ENCODE measurements around the gene HIVEP3. TPM values are rescaled to one million over a fixed set of nuclear protein-coding genes. Genes with fewer than 3 reads are reported as not detected.

Gene HIVEP3
- polyA plus RNA-seq, 1 of the 3 experiments (the other 2 are of a cell fraction) = 6.4 TPM

- Histone ChIP-seq H3K27me3 (ENCODE audit: insufficient read depth) (no peaks in the 10 kb centered on the region), H3K4me1 (ENCODE audit: control insufficient read depth in 1 of 2, insufficient read depth in 2 of 2, low read depth in 1 of 2, low read length in 1 of 2) (peaks cover 0 to 40% of the 10 kb centered on the region in 2 experiments; a peak in 2 of 4 replicates), H3K9me2 (no peaks in the 10 kb centered on the region), H3K4me2 (no peak overlapping the region), H2AFZ (ENCODE audit: low read depth) (no peak overlapping the region), H3K4me3 (ENCODE audit: low read depth in 2 of 2, low read length in 1 of 2) (no peak overlapping the region), H3K79me2 (ENCODE audit: insufficient read depth) (no peaks in the 10 kb centered on the region), H3F3A (replicated peaks; ENCODE audit: insufficient read depth) (no peaks in the 10 kb centered on the region), H3K9me3 (no peaks in the 10 kb centered on the region), H3K36me3 (replicated peaks in 1 of 2; ENCODE audit: control insufficient read depth in 1 of 2, insufficient read depth in 2 of 2, low read length in 1 of 2) (no peaks in the 10 kb centered on the region), H4K20me1 (ENCODE audit: insufficient read depth) (no peaks in the 10 kb centered on the region), H3K9ac (no peak overlapping the region), H3K27ac (ENCODE audit: low read depth in 2 of 2, low read length in 1 of 2) (no peak overlapping the region)
- WGBS (ENCODE audit: low lambda C conversion rate) = 85% methylated on average over 6 of the region's 6 CpGs
- ChIA-PET CTCF (interaction anchor here (1.3 to 4.3 kb wide), 5 partner anchors 33 to 101 kb away, joined by 3 to 18 read pairs (median 5); no protein-coding TSS in a partner anchor), POLR2A (no interaction called here)
- TF ChIP-seq IRF3 (IDR thresholded peaks at IDR 0.05; ENCODE audit: low read depth, low read length) (no peak), TCF12 (IDR thresholded peaks at IDR 0.05) (no peak), REST (IDR thresholded peaks at IDR 0.05; ENCODE audit: low read depth, low read length) (no peak), TAF1 (IDR thresholded peaks at IDR 0.05; ENCODE audit: borderline replicate concordance, low read depth, low read length) (no peak)
- no peak for DNase-seq
These were observed 306.7 kb downstream of the HIVEP3 start for GRCh38 chr1:41611932-41612450.

- 88% methylated on average over 17 of the region's 17 CpGs for WGBS (ENCODE audit: low lambda C conversion rate)
- H3K9me2 ChIP-seq = no peaks in the 10 kb centered on the region
- H3K4me3 ChIP-seq (ENCODE audit: low read depth in 2 of 2, low read length in 1 of 2) = no peak overlapping the region
- no peaks in the 10 kb centered on the region for H3F3A ChIP-seq (replicated peaks; ENCODE audit: insufficient read depth)
- no peak overlapping the region for H3K9ac ChIP-seq
- no peak overlapping the region for H3K4me2 ChIP-seq
- H3K27ac ChIP-seq (ENCODE audit: low read depth in 2 of 2, low read length in 1 of 2) = no peak overlapping the region
- no peak for DNase-seq
- H3K9me3 ChIP-seq = no peaks in the 10 kb centered on the region
- H2AFZ ChIP-seq (ENCODE audit: low read depth) = no peak overlapping the region
- H3K79me2 ChIP-seq (ENCODE audit: insufficient read depth) = no peaks in the 10 kb centered on the region
- H3K36me3 ChIP-seq (replicated peaks in 1 of 2; ENCODE audit: control insufficient read depth in 1 of 2, insufficient read depth in 2 of 2, low read length in 1 of 2) = no peaks in the 10 kb centered on the region
- no peaks in the 10 kb centered on the region for H4K20me1 ChIP-seq (ENCODE audit: insufficient read depth)
- ChIA-PET POLR2A (no interaction called here), CTCF (interaction anchor here (0.9 to 4.3 kb wide), 10 partner anchors 8 to 102 kb away, joined by 3 to 18 read pairs (median 4); no protein-coding TSS in a partner anchor)
- TF ChIP-seq RFX5 (IDR thresholded peaks at IDR 0.05; ENCODE audit: low read length) (no peak), FOSL2 (IDR thresholded peaks at IDR 0.05; ENCODE audit: borderline replicate concordance, low read depth) (no peak), EZH2phosphoT487 (IDR thresholded peaks at IDR 0.05; ENCODE audit: borderline replicate concordance, low read depth) (no peak), POLR2AphosphoS5 (IDR thresholded peaks at IDR 0.05; ENCODE audit: low read depth, low read length) (no peak), FOXJ3 (CRISPR knock-in tag; IDR thresholded peaks at IDR 0.05) (no peak), ZBTB33 (IDR thresholded peaks at IDR 0.05; ENCODE audit: borderline replicate concordance, low read depth) (no peak), MXI1 (IDR thresholded peaks at IDR 0.05; ENCODE audit: low read depth, low read length) (no peak)
- TF ChIP-seq, protein P1, sequence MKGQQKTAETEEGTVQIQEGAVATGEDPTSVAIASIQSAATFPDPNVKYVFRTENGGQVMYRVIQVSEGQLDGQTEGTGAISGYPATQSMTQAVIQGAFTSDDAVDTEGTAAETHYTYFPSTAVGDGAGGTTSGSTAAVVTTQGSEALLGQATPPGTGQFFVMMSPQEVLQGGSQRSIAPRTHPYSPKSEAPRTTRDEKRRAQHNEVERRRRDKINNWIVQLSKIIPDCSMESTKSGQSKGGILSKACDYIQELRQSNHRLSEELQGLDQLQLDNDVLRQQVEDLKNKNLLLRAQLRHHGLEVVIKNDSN (IDR thresholded peaks at IDR 0.05; ENCODE audit: borderline replicate concordance, low read depth) = no peak
- peaks cover 0 to 40% of the 10 kb centered on the region in 2 experiments; a peak in 2 of 4 replicates for H3K4me1 ChIP-seq (ENCODE audit: control insufficient read depth in 1 of 2, insufficient read depth in 2 of 2, low read depth in 1 of 2, low read length in 1 of 2)
- no peaks in the 10 kb centered on the region for H3K27me3 ChIP-seq (ENCODE audit: insufficient read depth)
These were observed 307.4 kb downstream of the HIVEP3 start for GRCh38 chr1:41611068-41611931.
